Pancreas (tissue), 10 donors: ENCODE data around the gene TESK1. TPM values are rescaled to one million over a fixed set of nuclear protein-coding genes. Genes with fewer than 3 reads are reported as not detected.

Source experiments
- ATAC-seq, 4 donors: fragments of 200-7000 bp; cut with Tn5 transposase; one replicate each; pipeline versions ENCODE4 v1.8.0 to v1.9.1; 2020; ENCODE audit warnings: mild to moderate bottlenecking in 4 of 4, moderate library complexity in 4 of 4
- DNase-seq, 6 donors: peaks; one replicate each; pipeline ENCODE4 v3.0.0-alpha.2; 2020
- FAIRE-seq: peaks from 2 replicates; lab custom pipeline; 2012; peaks lifted over from hg19 to GRCh38; lab: Jason Lieb, UNC
- H3K27ac ChIP-seq, 4 donors: fragments of 200-600 bp; sonication (generic); 1 replicate in 3 of 4; 2 replicates in 1 of 4; pipeline versions ENCODE4 v1.5.0 to v1.8.0; 2020
- H3K27me3 ChIP-seq, 4 donors: fragments of 200-600 bp; one replicate each; pipeline ENCODE4 v1.8.0; 2021
- H3K36me3 ChIP-seq, 3 donors: fragments of 200-600 bp; sonication (generic) in 1 of 3; one replicate each; pipeline versions ENCODE4 v1.5.0 to v1.8.0; 2020 to 2021
- H3K4me1 ChIP-seq, 3 donors: fragments of 200-600 bp; one replicate each; pipeline ENCODE4 v1.8.0; 2021
- H3K4me3 ChIP-seq, 4 donors: fragments of 200-600 bp; sonication (generic) in 2 of 4; one replicate each; pipeline versions ENCODE4 v1.5.0 to v1.8.0; 2020 to 2021
- H3K9me3 ChIP-seq, 4 donors: fragments of 200-600 bp; one replicate each; pipeline ENCODE4 v1.8.0; 2021
- CTCF ChIP-seq, 4 donors: fragments of 200-600 bp; sonication (generic) in 3 of 4; IDR thresholded peaks; one replicate each; pipeline versions ENCODE4 v1.5.0 to v1.8.0; 2021; ENCODE audit warnings: antibody characterized with exemption in 4 of 4
- WGBS, 2 donors: extraction: QIAGEN DNeasy Blood & Tissue Kit; methylation state at CpG; one replicate each; pipeline ENCODE4 v1.1.7; 2013; 5-methylcytosine and 5-hydroxymethylcytosine counted together
- intact Hi-C, 3 donors: fragments of 100-400 bp; cut with DNase I; formaldehyde crosslinking; loops; one replicate each; pipeline versions ENCODE4 v1.11.1 to v1.14.2; 2022
- polyA plus RNA-seq, 2 donors: library from polyadenylated mRNA; stranded (reverse); fragments of 200-250 nt; gene quantifications; one replicate each; pipeline ENCODE4 v1.2.3, GENCODE V29; 2013
- total RNA-seq, 6 donors: library from RNA; stranded (reverse); fragmentation: NEBNext Ultra II Directional in 4 of 6; extraction: Animal tissue kit (Norgen Biotek cat#: 25700) in 4 of 6; gene quantifications; one replicate each; pipeline versions ENCODE4 v1.2.1 to v1.2.4, GENCODE V29; 2021 to 2023
- donor health status: healthy with polysubstance abuse.
- donor health status: DM: no; HTN: no; CAD: no; lungs with moderate emphysema.
- donor health status: DM: no; HTN: no; CAD: no.
- donor health status: control.
- donor health status: control.
- donor health status: Bipolar disorder and iron deficiency.
- donor health status: DM: yes; HTN: yes; CAD: no.
- donor health status: DM: no; HTN: no; CAD: no.
- donor health status: DM: no; HTN: no; CAD: no.
- donor health status: DM: yes; HTN: yes; CAD: no.

The TESK1 gene
- total and polyA plus RNA-seq, 8 donors: 12.1 to 56.6 (median 16.0) TPM

GRCh38 chr9:35605351-35606137 is 482 bp downstream of the TESK1 start:
- ATAC-seq (peak in 1 of 4 donors; percentile 2), FAIRE-seq (no peak), DNase-seq (peak in 4 of 6 donors; percentile 42 to 84 (median 56))
- intact Hi-C loops: no loop called here
- Histone ChIP-seq H3K27ac (peak overlapping the region in 3 of 4 donors; percentile 44 to 61 (median 49)), H3K27me3 (no peaks in the 10 kb centered on the region), H3K4me3 (peak overlapping the region; percentile 52 to 94 (median 76)), H3K9me3 (no peaks in the 10 kb centered on the region), H3K36me3 (peaks cover 0 to 11% (median 0%) of the 10 kb centered on the region in 3 donors), H3K4me1 (peaks cover 0 to 18% (median 3%) of the 10 kb centered on the region in 3 donors)
- WGBS, 2 donors: 0% methylated on average over 64 to 76 of the region's 76 CpGs
- no peak for TF ChIP-seq CTCF (IDR thresholded peaks at IDR 0.05)

- WGBS, 2 donors: 3 to 7% methylated on average over 5 of the region's 5 CpGs
- TF ChIP-seq CTCF (IDR thresholded peaks at IDR 0.05): no peak
- H3K27ac ChIP-seq: no peak overlapping the region
- DNase-seq (no peak), ATAC-seq (no peak), FAIRE-seq (no peak)
- intact Hi-C loops: no loop called here
- peaks cover 0 to 11% (median 0%) of the 10 kb centered on the region in 3 donors for H3K36me3 ChIP-seq
- peaks cover 0 to 18% (median 3%) of the 10 kb centered on the region in 3 donors for H3K4me1 ChIP-seq
- peak overlapping the region; percentile 52 to 94 (median 76) for H3K4me3 ChIP-seq
- no peaks in the 10 kb centered on the region for H3K27me3 ChIP-seq
- no peaks in the 10 kb centered on the region for H3K9me3 ChIP-seq
Observed at GRCh38 chr9:35606138-35606504, 1.1 kb downstream of the TESK1 start.

- no peak for ATAC-seq
- 79 to 88% methylated on average over 7 of the region's 7 CpGs for WGBS, 2 donors
- no peak overlapping the region for H3K27ac ChIP-seq
- H3K4me3 ChIP-seq: no peak overlapping the region
- H3K4me1 ChIP-seq: peaks cover 0 to 18% (median 3%) of the 10 kb centered on the region in 3 donors
- no peaks in the 10 kb centered on the region for H3K9me3 ChIP-seq
- DNase-seq: no peak
- no peak for FAIRE-seq
- TF ChIP-seq CTCF (IDR thresholded peaks at IDR 0.05): no peak
- intact Hi-C loops: no loop called here
- no peaks in the 10 kb centered on the region for H3K27me3 ChIP-seq
- peaks cover 0 to 11% (median 0%) of the 10 kb centered on the region in 3 donors for H3K36me3 ChIP-seq
Observed at GRCh38 chr9:35606726-35607125, 1.7 kb downstream of the TESK1 start.

GRCh38 chr9:35608221-35608620 is 3.2 kb downstream of the TESK1 start:
- no peak for TF ChIP-seq CTCF (IDR thresholded peaks at IDR 0.05)
- H3K36me3 ChIP-seq: peaks cover 0 to 11% (median 0%) of the 10 kb centered on the region in 3 donors
- no peaks in the 10 kb centered on the region for H3K9me3 ChIP-seq
- ATAC-seq (no peak), FAIRE-seq (no peak), DNase-seq (no peak)
- peaks cover 0 to 14% (median 3%) of the 10 kb centered on the region in 3 donors for H3K4me1 ChIP-seq
- no peaks in the 10 kb centered on the region for H3K27me3 ChIP-seq
- H3K27ac ChIP-seq: no peak overlapping the region
- no peak overlapping the region for H3K4me3 ChIP-seq
- intact Hi-C loops: no loop called here
- WGBS, 2 donors: 84 to 88% methylated on average over 7 of the region's 7 CpGs
